ENCODE results near the gene AGFG2.
"Not testable (repeated sequence)": the region's sequence is repeated elsewhere in the genome, so short reads cannot be mapped to it uniquely, and the experiment has no call there.

AGFG2 gene

DNA sequence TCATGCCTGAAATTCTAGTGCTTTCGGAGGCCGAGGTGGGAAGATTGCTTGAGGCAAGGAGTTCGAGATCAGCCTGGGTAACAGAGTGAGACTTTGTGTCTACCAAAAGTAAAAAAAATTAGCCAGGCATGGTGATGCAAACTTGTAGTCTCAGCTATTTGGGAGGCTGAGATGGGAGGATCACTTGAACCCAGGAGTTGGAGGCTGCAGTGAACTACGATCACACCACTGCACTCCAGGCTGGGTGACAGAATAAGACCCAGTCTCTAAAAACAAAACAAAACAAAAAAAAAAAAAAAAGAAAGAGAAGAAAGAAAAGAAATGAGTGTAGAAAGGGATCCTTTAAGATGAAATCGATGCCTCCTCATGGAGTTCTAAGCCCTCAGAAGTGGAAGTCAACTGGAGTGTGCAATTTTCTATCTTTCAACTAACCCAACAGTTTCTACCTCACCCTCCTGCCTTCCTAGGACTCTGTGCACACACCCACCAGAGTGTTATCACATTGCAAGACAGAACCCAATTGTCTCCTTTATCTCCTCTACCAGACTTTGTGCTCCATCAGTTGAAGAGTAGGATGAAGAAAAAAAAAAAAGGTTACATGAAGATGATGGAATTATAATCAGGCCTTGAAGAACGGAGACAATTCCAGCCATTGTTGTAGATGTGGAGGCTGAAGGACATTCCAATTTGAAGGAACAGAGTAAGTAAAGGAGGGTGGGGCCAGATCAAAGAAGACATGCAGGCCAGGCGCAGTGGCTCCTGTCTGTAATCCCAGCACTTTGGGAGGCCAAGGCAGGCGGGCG lies 28.4 kb upstream of the AGFG2 start:
- Histone ChIP-seq H3K9me3 (ENCODE audit: control insufficient read depth, insufficient read depth, low read length) (no peaks in the 10 kb centered on the region; the same call in 1 of the 2 replicates), H3K4me1 (ENCODE audit: insufficient read depth, low read length) (peaks cover 5% of the 10 kb centered on the region), H3K9ac (ENCODE audit: low read depth, low read length) (no peak overlapping the region), H3K36me3 (ENCODE audit: insufficient read depth, low read length) (no peaks in the 10 kb centered on the region)

- Histone ChIP-seq H3K36me3 (ENCODE audit: insufficient read depth, low read length) (no peaks in the 10 kb centered on the region), H3K4me1 (ENCODE audit: insufficient read depth, low read length) (peaks cover 5% of the 10 kb centered on the region), H3K9ac (ENCODE audit: low read depth, low read length) (no peak overlapping the region), H3K9me3 (ENCODE audit: control insufficient read depth, insufficient read depth, low read length) (no peaks in the 10 kb centered on the region; the same call in 1 of the 2 replicates)
Measured at GRCh38 chr7:100513212-100513810, 25.7 kb upstream of the AGFG2 start.

DNA sequence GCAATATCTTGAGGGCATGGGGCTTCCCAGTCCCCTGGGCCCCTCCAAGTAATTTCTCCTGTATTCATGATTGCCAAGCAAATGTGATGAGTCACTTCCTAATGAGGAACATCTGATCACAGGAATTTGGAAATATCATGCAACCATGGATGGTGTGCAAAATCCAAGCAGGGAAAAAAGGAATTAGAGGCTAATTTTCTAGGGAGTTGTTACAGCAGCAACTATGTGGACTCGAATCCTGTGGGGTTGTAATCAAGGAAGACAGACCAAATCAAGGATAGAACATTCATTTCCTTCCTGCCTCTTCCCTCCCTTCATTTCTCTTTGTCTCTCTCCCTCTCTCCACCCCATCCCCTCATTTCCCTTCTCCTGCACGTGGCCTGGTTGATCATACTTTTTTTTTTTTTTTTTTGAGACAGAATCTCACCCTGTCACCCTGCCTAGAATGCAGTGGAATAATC lies 23.9 kb upstream of the AGFG2 start:
- H3K9ac ChIP-seq (ENCODE audit: low read depth, low read length) = no peak overlapping the region
- H3K9me3 ChIP-seq (ENCODE audit: control insufficient read depth, insufficient read depth, low read length) = no peaks in the 10 kb centered on the region; the same call in 1 of the 2 replicates
- peaks cover 5% of the 10 kb centered on the region for H3K4me1 ChIP-seq (ENCODE audit: insufficient read depth, low read length)

DNA sequence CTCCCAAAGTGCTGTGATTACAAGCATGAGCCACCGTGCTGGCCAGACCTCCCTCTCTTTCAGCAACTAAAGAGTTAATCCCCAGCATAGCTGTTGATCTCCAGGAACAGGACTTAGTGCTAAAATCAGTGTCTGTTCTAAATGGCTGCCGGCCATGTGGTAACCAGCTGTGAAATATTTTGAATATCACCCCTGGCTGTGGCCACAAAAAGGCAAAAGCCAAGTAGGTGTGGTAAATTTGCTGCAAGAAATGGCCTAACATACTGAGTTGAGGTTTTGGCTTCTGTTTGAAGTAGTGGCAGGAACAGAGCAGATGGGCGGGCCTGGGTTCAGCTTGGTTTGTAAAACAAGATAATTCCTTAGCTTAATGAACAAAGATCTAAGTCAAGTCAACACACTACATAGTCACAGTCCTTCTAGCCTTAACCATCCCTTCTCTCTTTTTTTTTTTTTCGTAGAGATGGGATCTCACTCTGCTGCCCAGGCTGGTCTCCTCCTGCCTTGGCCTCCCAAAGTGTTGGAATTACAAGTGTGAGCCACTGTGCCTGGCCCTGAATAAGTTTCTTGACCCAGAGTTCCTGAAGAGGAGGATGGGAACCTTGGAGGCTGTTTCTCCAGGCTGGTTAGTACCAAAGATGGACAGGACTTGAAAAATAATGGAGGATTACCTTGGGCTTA lies 22.7 kb upstream of the AGFG2 start:
- Histone ChIP-seq H3K36me3 (ENCODE audit: insufficient read depth, low read length) (no peaks in the 10 kb centered on the region), H3K4me1 (ENCODE audit: insufficient read depth, low read length) (peaks cover 5% of the 10 kb centered on the region), H3K9me3 (ENCODE audit: control insufficient read depth, insufficient read depth, low read length) (no peaks in the 10 kb centered on the region; the same call in 1 of the 2 replicates), H3K9ac (ENCODE audit: low read depth, low read length) (no peak overlapping the region)

More for the DNA sequence above, 23.9 kb upstream of the AGFG2 start:
- no peaks in the 10 kb centered on the region for H3K36me3 ChIP-seq (ENCODE audit: insufficient read depth, low read length)

- no peaks in the 10 kb centered on the region; the same call in 1 of the 2 replicates for H3K9me3 ChIP-seq (ENCODE audit: control insufficient read depth, insufficient read depth, low read length)
- H3K4me1 ChIP-seq (ENCODE audit: insufficient read depth, low read length) = peaks cover 5% of the 10 kb centered on the region
- H3K36me3 ChIP-seq (ENCODE audit: insufficient read depth, low read length) = no peaks in the 10 kb centered on the region
- H3K9ac ChIP-seq (ENCODE audit: low read depth, low read length) = no peak overlapping the region
Measured at GRCh38 chr7:100517305-100517704, 21.7 kb upstream of the AGFG2 start.

DNA sequence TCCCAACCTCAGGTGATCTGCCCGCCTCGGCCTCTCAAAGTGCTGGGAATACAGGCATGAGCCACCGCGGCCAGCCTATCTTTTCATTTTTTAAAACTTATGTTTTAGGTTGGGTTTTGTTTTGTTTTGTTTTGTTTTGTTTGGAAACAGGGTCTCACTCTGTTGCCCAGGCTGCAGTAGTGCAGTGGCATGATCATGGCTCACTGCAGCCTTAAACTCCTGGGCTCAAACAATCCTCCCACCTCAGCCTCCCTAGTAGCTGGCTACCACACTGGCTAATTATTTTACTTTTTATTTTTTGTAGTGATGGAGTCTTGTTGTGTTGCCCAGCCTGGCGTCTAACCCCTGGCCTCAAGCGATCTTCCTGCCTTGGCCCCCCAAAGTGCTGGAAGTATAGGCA lies 19.4 kb upstream of the AGFG2 start:
- H3K36me3 ChIP-seq (ENCODE audit: insufficient read depth, low read length) = no peaks in the 10 kb centered on the region
- H3K9ac ChIP-seq (ENCODE audit: low read depth, low read length) = no peak overlapping the region
- H3K4me1 ChIP-seq (ENCODE audit: insufficient read depth, low read length) = peaks cover 5% of the 10 kb centered on the region
- H3K9me3 ChIP-seq (ENCODE audit: control insufficient read depth, insufficient read depth, low read length) = no peaks in the 10 kb centered on the region

DNA sequence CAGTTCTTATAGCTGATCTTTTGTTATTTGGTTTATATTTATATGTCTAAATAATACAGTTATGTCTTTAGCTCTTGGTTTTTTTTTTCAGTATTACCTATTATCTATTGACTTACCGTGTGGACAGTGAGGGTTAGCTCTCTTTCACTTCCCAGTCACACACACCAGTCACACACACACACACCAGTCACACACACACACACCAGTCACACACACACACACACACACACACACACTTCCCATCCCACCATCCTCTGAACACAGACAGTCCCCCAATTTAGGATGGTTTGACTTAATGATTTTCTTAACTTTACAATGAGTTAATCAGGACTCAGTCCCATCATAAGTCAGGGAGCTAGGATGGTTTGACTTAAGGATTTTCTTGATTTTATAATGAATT lies 18.9 kb upstream of the AGFG2 start:
- Histone ChIP-seq H3K9ac (ENCODE audit: low read depth, low read length) (no peak overlapping the region), H3K4me1 (ENCODE audit: insufficient read depth, low read length) (peaks cover under 1% of the 10 kb centered on the region), H3K9me3 (ENCODE audit: control insufficient read depth, insufficient read depth, low read length) (no peaks in the 10 kb centered on the region), H3K36me3 (ENCODE audit: insufficient read depth, low read length) (no peaks in the 10 kb centered on the region)

- no peaks in the 10 kb centered on the region for H3K36me3 ChIP-seq (ENCODE audit: insufficient read depth, low read length)
- H3K9me3 ChIP-seq (ENCODE audit: control insufficient read depth, insufficient read depth, low read length) = no peaks in the 10 kb centered on the region
- no peak overlapping the region for H3K9ac ChIP-seq (ENCODE audit: low read depth, low read length)
- no peaks in the 10 kb centered on the region for H3K4me1 ChIP-seq (ENCODE audit: insufficient read depth, low read length)
Measured at GRCh38 chr7:100521076-100521475, 17.9 kb upstream of the AGFG2 start.

GRCh38 chr7:100521909-100522593 lies 17.0 kb upstream of the AGFG2 start:
- H3K4me1 ChIP-seq (ENCODE audit: insufficient read depth, low read length); H3K36me3 ChIP-seq (ENCODE audit: insufficient read depth, low read length); H3K9ac ChIP-seq (ENCODE audit: low read depth, low read length): not testable (repeated sequence)

GRCh38 chr7:100523192-100523591 lies 15.8 kb upstream of the AGFG2 start:
- not testable (repeated sequence) for H3K9me3 ChIP-seq (ENCODE audit: control insufficient read depth, insufficient read depth, low read length); H3K9ac ChIP-seq (ENCODE audit: low read depth, low read length); H3K36me3 ChIP-seq (ENCODE audit: insufficient read depth, low read length); H3K4me1 ChIP-seq (ENCODE audit: insufficient read depth, low read length)

More at GRCh38 chr7:100521909-100522593, 17.0 kb upstream of the AGFG2 start:
- not testable (repeated sequence) for H3K9me3 ChIP-seq (ENCODE audit: control insufficient read depth, insufficient read depth, low read length)

GRCh38 chr7:100528108-100528866 lies 10.7 kb upstream of the AGFG2 start:
- not testable (repeated sequence) for H3K4me1 ChIP-seq (ENCODE audit: insufficient read depth, low read length); H3K36me3 ChIP-seq (ENCODE audit: insufficient read depth, low read length); H3K9ac ChIP-seq (ENCODE audit: low read depth, low read length); H3K9me3 ChIP-seq (ENCODE audit: control insufficient read depth, insufficient read depth, low read length)

DNA sequence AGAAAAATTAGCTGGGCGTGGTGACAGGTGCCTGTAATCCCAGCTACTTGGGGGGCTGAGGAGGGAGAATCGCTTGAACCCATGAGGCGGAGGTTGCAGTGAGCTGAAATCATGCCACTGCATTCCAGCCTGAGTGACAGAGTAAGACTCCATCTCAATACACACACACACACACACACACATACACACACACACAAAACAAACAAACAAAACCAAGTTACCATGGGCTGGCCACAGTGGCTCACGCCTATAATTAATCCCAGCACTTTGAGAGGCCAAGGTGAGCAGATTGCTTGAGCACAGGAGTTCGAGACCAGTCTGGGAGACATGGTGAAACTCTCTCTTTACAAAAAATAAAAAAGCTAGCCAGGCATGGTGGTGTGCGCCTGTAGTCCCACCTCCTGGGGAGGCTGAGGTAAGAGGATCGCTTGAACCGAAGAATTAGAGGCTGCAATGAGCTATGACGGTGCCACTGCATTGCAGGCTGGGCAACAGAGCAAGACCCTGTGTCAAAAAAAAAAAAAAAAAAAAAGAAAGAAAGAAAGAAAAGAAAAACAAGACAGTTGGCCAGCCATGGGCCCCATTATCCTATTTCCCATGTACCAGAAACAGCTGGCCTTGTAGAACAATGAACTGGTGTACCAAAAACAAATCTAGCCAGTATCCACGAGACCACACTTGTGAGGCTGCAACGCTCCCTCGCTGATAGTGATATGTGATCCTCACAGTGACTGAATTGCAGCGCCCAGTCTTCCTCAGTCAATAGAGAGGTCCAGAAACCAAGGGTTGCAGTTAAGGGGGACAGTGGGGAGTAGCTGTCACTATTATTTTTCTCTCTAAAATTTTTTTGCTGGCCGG lies 6.6 kb upstream of the AGFG2 start:
- no peak overlapping the region for H3K9ac ChIP-seq (ENCODE audit: low read depth, low read length)
- H3K9me3 ChIP-seq (ENCODE audit: control insufficient read depth, insufficient read depth, low read length) = no peaks in the 10 kb centered on the region
- H3K36me3 ChIP-seq (ENCODE audit: insufficient read depth, low read length) = no peaks in the 10 kb centered on the region
- no peaks in the 10 kb centered on the region for H3K4me1 ChIP-seq (ENCODE audit: insufficient read depth, low read length)

GRCh38 chr7:100535982-100536381 lies 3.0 kb upstream of the AGFG2 start:
- not testable (repeated sequence) for H3K9ac ChIP-seq (ENCODE audit: low read depth, low read length); H3K9me3 ChIP-seq (ENCODE audit: control insufficient read depth, insufficient read depth, low read length); H3K4me1 ChIP-seq (ENCODE audit: insufficient read depth, low read length); H3K36me3 ChIP-seq (ENCODE audit: insufficient read depth, low read length)

Measured in ES-I3 (cell line).